Spleen (tissue), 3 donors: Measurements from ENCODE around the gene RAB7A.

Source experiments
- POLR2A ChIP-seq, 3 donors: fragments of 450-650 bp; IDR thresholded peaks; one replicate each; pipeline ENCODE4 v1.5.1; 2017; ENCODE audit warnings: antibody characterized with exemption in 3 of 3, mild to moderate bottlenecking in 1 of 3
- POLR2AphosphoS5 ChIP-seq, 3 donors: sonication (generic); formaldehyde crosslinking; IDR thresholded peaks; one replicate each; pipeline ENCODE4 v1.5.1; 2017; ENCODE audit warnings: antibody characterized with exemption in 3 of 3

DNA sequence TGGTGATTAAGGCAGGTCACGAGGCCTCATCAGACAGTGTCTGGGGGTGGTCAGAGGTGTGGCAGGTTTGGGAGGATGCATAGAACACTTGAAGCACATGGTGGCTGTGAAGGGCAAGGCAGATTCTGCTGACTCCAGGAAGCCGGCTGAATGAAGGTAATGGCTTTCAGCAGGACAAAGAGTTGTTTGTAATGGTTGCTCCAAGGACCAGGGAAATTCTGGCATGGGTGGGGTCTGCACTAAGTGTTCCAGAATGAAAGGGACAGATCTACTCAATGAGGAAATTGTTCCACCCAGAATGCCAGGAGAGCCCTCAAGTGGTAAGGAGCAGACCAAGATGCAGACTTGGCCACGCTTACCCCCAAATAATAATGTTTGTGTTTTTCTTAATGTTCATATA, 82.7 kb downstream of the RAB7A start:
- TF ChIP-seq POLR2A (IDR thresholded peaks at IDR 0.05) (no peak), POLR2AphosphoS5 (IDR thresholded peaks at IDR 0.05) (no peak)
